ENCODE data around the gene IRF8. TPM values are rescaled to one million over a fixed set of nuclear protein-coding genes. Genes with fewer than 3 reads are reported as not detected.

IRF8 gene
- total RNA-seq, 1 experiment from 2014 or later = 0.19 TPM

DNA sequence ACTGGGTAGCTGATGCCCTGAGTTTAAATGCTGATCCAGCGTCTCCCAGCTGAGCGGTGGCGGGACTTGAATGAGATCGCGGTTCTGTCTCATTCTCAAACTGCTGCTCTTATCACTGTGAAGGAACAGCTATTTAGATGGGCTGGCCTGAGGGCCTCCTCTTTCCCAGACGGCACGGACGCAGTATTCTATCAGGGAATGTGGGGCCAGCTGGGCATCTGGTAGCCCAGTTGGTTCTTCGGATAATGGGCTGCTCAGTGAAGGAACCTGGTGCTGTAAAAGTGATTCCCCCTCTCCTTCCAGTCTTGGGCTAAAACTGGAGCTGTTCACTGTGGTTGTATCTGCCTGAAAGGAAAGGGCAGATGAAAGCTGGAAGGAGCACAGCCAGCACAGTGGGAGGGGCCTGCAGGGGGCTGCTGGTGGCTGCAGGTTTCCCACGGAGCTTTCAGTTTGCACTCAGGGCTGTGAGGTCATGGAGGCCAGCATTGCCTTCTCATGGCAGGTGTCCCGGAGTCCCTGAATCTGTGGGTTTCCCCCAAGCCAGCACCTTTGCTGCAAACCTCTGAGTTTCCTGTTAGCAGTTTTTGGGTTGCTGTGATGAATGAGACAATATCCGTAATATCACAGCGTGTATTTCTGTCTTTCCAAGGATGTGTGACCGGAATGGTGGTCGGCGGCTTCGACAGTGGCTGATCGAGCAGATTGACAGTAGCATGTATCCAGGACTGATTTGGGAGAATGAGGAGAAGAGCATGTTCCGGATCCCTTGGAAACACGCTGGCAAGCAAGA is 3.6 kb downstream of the IRF8 start:
- H3K27me3 ChIP-seq (replicated peaks; ENCODE audit: insufficient read depth, low read depth, low read length, poor library complexity) = peaks cover 54% of the 10 kb centered on the region
- TF ChIP-seq EZH2 (IDR thresholded peaks at IDR 0.05; ENCODE audit: borderline replicate concordance, low read depth, low read length, poor library complexity, severe bottlenecking) (no peak), CTCF (conservative IDR thresholded peaks at IDR 0.05; ENCODE audit: low read depth, low read length) (no peak)
- no peak overlapping the region for H3K27ac ChIP-seq (ENCODE audit: low read depth, low read length, poor library complexity, severe bottlenecking)
- no peaks in the 10 kb centered on the region for H3K36me3 ChIP-seq (ENCODE audit: insufficient read depth, low read length, poor library complexity, severe bottlenecking)
- intact Hi-C loops (cut with micrococcal nuclease; ENCODE audit: unreplicated experiment) = no loop called here
- POLR2A ChIA-PET (ENCODE audit: low non-redundant PET) = no interaction called here
- H3K4me1 ChIP-seq (ENCODE audit: insufficient read depth, low read length, poor library complexity, severe bottlenecking) = no peaks in the 10 kb centered on the region
- BruUV-seq (replicated peaks) = no TSS peak
- CTCF ChIA-PET = no interaction called here
- H3K4me3 ChIP-seq (ENCODE audit: low read depth, low read length, poor library complexity, severe bottlenecking) = no peak overlapping the region
- no peaks in the 10 kb centered on the region for H3K9me3 ChIP-seq (ENCODE audit: low read depth, low read length, poor library complexity, severe bottlenecking)
- DNase-seq (ENCODE audit: low spot score) = no peak

DNA sequence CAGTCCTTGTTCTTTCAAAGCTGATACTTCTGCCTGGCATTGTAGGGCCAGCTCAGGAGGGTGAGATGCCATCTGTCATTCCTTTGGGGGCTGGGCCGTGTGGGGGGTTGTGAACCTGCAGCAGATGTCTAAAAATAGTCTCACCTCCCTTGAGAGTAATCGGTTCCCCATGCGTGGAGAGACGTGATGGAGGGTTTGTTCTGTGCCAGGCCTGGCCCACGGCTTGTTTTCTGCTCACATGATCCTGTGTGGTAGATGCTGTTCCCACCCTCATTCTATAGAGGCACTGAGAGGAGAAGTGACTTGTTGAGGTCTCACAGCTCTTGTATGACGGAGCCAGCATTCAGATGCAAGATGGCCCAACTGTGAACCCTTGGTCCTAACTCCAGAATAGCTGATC is 4.6 kb downstream of the IRF8 start:
- Histone ChIP-seq H3K9me3 (ENCODE audit: low read depth, low read length, poor library complexity, severe bottlenecking) (no peaks in the 10 kb centered on the region), H3K4me3 (ENCODE audit: low read depth, low read length, poor library complexity, severe bottlenecking) (no peak overlapping the region), H3K36me3 (ENCODE audit: insufficient read depth, low read length, poor library complexity, severe bottlenecking) (no peaks in the 10 kb centered on the region), H3K27me3 (replicated peaks; ENCODE audit: insufficient read depth, low read depth, low read length, poor library complexity) (peaks cover 44% of the 10 kb centered on the region), H3K4me1 (ENCODE audit: insufficient read depth, low read length, poor library complexity, severe bottlenecking) (no peaks in the 10 kb centered on the region), H3K27ac (ENCODE audit: low read depth, low read length, poor library complexity, severe bottlenecking) (no peak overlapping the region)
- intact Hi-C loops (cut with micrococcal nuclease; ENCODE audit: unreplicated experiment) = no loop called here
- BruUV-seq (replicated peaks) = no TSS peak
- ChIA-PET CTCF (no interaction called here), POLR2A (ENCODE audit: low non-redundant PET) (no interaction called here)
- TF ChIP-seq EZH2 (IDR thresholded peaks at IDR 0.05; ENCODE audit: borderline replicate concordance, low read depth, low read length, poor library complexity, severe bottlenecking) = no peak
- no peak for TF ChIP-seq CTCF (conservative IDR thresholded peaks at IDR 0.05; ENCODE audit: low read depth, low read length)
- no peak for DNase-seq (ENCODE audit: low spot score)

DNA sequence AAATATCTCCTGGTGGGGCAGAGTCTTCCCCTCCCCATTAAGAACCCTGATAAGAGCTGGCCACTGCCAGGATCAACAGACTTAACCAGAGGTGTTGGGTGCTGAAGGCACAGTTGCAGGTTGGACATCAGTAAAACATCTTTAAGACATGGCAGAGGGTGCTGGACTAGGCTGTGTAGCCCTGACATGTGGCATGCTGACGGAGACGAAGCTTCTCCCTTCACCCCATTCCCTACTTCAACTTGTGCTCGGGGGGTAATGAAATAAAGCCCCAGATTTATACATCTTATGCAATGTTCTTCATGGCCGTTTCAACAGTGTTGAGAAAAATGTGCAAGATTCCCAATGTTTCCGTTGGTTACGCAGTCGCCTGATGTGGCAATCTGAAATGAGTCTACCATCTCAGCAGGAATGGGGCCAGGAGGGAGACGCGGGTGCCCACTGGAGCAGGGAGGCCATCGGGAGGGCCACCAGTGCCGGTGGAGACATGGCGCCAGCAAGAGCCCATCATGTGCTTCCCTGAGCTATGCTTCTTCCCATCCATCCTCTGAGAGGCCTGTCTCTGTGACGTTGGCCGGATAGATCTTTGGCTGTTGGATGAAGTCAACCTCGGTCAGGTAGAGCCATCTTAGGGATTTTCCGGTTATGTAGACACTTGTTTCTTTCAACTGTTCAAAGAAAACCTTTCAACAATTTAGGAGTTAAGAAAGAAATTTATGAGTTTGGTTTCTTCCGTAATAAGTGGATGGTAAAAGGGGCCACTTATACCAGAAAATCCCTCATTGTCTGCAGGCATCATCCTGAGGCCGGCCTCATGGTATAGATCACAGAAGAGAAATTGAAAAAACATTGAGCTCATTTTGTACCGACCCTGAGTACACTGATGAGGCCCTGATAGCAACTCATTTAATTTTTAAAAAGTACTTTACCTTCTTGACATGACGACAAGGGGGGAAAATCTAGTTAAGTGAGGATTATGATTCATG is 6.4 kb downstream of the IRF8 start:
- Histone ChIP-seq H3K9me3 (ENCODE audit: low read depth, low read length, poor library complexity, severe bottlenecking) (no peaks in the 10 kb centered on the region), H3K36me3 (ENCODE audit: insufficient read depth, low read length, poor library complexity, severe bottlenecking) (no peaks in the 10 kb centered on the region), H3K27ac (ENCODE audit: low read depth, low read length, poor library complexity, severe bottlenecking) (no peak overlapping the region), H3K4me3 (ENCODE audit: low read depth, low read length, poor library complexity, severe bottlenecking) (no peak overlapping the region), H3K4me1 (ENCODE audit: insufficient read depth, low read length, poor library complexity, severe bottlenecking) (no peaks in the 10 kb centered on the region), H3K27me3 (replicated peaks; ENCODE audit: insufficient read depth, low read depth, low read length, poor library complexity) (peaks cover 25% of the 10 kb centered on the region)
- no TSS peak for BruUV-seq (replicated peaks)
- DNase-seq (ENCODE audit: low spot score) = no peak
- TF ChIP-seq EZH2 (IDR thresholded peaks at IDR 0.05; ENCODE audit: borderline replicate concordance, low read depth, low read length, poor library complexity, severe bottlenecking) (no peak), CTCF (conservative IDR thresholded peaks at IDR 0.05; ENCODE audit: low read depth, low read length) (no peak)
- POLR2A ChIA-PET (ENCODE audit: low non-redundant PET) = no interaction called here
- CTCF ChIA-PET = no interaction called here
- intact Hi-C loops (cut with micrococcal nuclease; ENCODE audit: unreplicated experiment) = no loop called here

Measured in A673 (cell line).